Measurements from ENCODE around the gene DENND2A.

GRCh38 chr7:140494867-140495266, 145.7 kb downstream of the DENND2A start:
- TF ChIP-seq CTCF (IDR thresholded peaks at IDR 0.05; ENCODE audit: insufficient read depth, low read length) = no peak
- no peak for TF ChIP-seq REST (IDR thresholded peaks at IDR 0.05; ENCODE audit: insufficient replicate concordance, low read depth)
- TF ChIP-seq GABPA (IDR thresholded peaks at IDR 0.05; ENCODE audit: low read depth) = no peak

All from HL-60 (cell line).